ENCODE measurements around the gene OR2J2. TPM values are rescaled to one million over a fixed set of nuclear protein-coding genes. Genes with fewer than 3 reads are reported as not detected.

Gene OR2J2
- total and polyA plus RNA-seq, 2 donors (not counting 3 experiments of a cell fraction or from before 2014, with no cell fraction given), result not detected

DNA sequence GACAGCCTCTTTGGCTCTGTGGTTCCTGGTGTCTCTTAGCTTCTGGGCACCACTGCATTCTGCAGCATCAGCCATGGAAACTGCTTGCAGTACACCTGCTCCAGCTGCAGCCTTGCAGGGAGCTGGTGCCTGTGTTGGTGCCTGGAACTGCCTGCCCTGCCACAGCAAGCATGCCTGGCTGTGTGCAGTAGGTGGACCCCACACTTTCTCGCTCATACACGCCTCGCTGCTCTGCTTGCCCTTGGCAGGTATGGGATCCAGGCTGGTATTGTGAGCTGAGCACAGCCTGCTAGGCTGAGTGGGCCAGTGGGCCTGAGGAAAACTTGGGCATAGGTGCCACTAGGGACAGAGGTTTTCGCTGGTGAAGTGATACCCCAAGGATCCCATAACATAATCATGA is 40.1 kb upstream of the OR2J2 start:
- TF ChIP-seq POLR2AphosphoS5 (IDR thresholded peaks at IDR 0.05; ENCODE audit: insufficient read depth, low read depth, low read length) (no peak), FOS (IDR thresholded peaks at IDR 0.05; ENCODE audit: borderline replicate concordance, insufficient read depth, low read length) (no peak), GATA2 (IDR thresholded peaks at IDR 0.05; ENCODE audit: insufficient read depth, insufficient read length, low read depth, low read length) (no peak), POLR2A (IDR thresholded peaks at IDR 0.05; ENCODE audit: low read depth, low read length) (no peak), EZH2 (IDR thresholded peaks at IDR 0.05; ENCODE audit: borderline replicate concordance, low read depth, low read length, severe bottlenecking) (no peak), JUN (IDR thresholded peaks at IDR 0.05; ENCODE audit: borderline replicate concordance, insufficient read depth, insufficient read length, low read depth) (no peak), MYC (IDR thresholded peaks at IDR 0.05; ENCODE audit: low read depth, low read length) (no peak)
- TF ChIP-seq, protein P1, sequence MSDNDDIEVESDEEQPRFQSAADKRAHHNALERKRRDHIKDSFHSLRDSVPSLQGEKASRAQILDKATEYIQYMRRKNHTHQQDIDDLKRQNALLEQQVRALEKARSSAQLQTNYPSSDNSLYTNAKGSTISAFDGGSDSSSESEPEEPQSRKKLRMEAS (IDR thresholded peaks at IDR 0.05; ENCODE audit: insufficient read depth, insufficient read length), result no peak
- TF ChIP-seq, protein P2, sequence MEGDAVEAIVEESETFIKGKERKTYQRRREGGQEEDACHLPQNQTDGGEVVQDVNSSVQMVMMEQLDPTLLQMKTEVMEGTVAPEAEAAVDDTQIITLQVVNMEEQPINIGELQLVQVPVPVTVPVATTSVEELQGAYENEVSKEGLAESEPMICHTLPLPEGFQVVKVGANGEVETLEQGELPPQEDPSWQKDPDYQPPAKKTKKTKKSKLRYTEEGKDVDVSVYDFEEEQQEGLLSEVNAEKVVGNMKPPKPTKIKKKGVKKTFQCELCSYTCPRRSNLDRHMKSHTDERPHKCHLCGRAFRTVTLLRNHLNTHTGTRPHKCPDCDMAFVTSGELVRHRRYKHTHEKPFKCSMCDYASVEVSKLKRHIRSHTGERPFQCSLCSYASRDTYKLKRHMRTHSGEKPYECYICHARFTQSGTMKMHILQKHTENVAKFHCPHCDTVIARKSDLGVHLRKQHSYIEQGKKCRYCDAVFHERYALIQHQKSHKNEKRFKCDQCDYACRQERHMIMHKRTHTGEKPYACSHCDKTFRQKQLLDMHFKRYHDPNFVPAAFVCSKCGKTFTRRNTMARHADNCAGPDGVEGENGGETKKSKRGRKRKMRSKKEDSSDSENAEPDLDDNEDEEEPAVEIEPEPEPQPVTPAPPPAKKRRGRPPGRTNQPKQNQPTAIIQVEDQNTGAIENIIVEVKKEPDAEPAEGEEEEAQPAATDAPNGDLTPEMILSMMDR (IDR thresholded peaks at IDR 0.05; ENCODE audit: extremely low read depth in 1 of 2, insufficient read depth in 1 of 2, low read depth in 1 of 2, low read length in 2 of 2), result no peak
- Histone ChIP-seq H3K9me3 (replicated peaks; ENCODE audit: control insufficient read depth, insufficient read depth, low read length) (no peaks in the 10 kb centered on the region), H3K27me3 (ENCODE audit: control insufficient read depth in 2 of 2, insufficient read depth in 2 of 2, low read length in 2 of 2) (no peaks in the 10 kb centered on the region), H3K79me2 (ENCODE audit: control insufficient read depth, insufficient read depth, low read length) (no peaks in the 10 kb centered on the region), H4K20me1 (replicated peaks; ENCODE audit: control insufficient read depth, extremely low read depth, insufficient read depth, low read length) (no peaks in the 10 kb centered on the region), H3K4me1 (ENCODE audit: control insufficient read depth, extremely low read depth, insufficient read depth, low read length) (no peaks in the 10 kb centered on the region), H3K9ac (replicated peaks; ENCODE audit: extremely low read depth, insufficient read depth, low read length) (no peak overlapping the region), H3K36me3 (ENCODE audit: control insufficient read depth in 2 of 2, extremely low read depth in 1 of 2, insufficient read depth in 2 of 2, low read length in 2 of 2) (no peaks in the 10 kb centered on the region), H3K27ac (ENCODE audit: insufficient read depth, low read depth, low read length) (no peak overlapping the region), H3K9me1 (replicated peaks; ENCODE audit: control insufficient read depth, extremely low read depth, insufficient read depth, low read length) (no peaks in the 10 kb centered on the region), H2AFZ (ENCODE audit: low read depth, low read length) (no peak overlapping the region), H3K4me3 (replicated peaks in 1 of 3; ENCODE audit: insufficient read depth in 1 of 3, low read depth in 1 of 3, low read length in 3 of 3) (no peak overlapping the region), H3K4me2 (ENCODE audit: insufficient read depth, low read length) (no peak overlapping the region)
- dilution Hi-C loops (cut with MboI; ENCODE audit: extremely low pct_ligation_motif_present, low sequenced_read_pairs) (no loop called here), intact Hi-C loops (cut with micrococcal nuclease) (no loop called here)
- DNase-seq (ENCODE audit: low read depth, low spot score) (no peak), FAIRE-seq (no peak)
- ChIA-PET CTCF (no interaction called here), POLR2A (no interaction called here)
- no TSS peak for BruUV-seq (replicated peaks)
